Subcutaneous adipose tissue (tissue), 4 donors: ENCODE measurements around the gene TLL2. TPM values are rescaled to one million over a fixed set of nuclear protein-coding genes. Genes with fewer than 3 reads are reported as not detected.

ENCODE experiments used
- total RNA-seq, 4 donors: library from RNA; depleted of rRNA; stranded (reverse); fragments of >200 nt; gene quantifications; one replicate each; pipeline ENCODE4 v1.1.0, GENCODE V29; 2016
- TF ChIP-seq, protein P1 (sequence below): fragments of 450-650 bp; IDR thresholded peaks from one replicate; pipeline ENCODE4 v1.5.1; 2016; ENCODE audit warnings: low read depth, mild to moderate bottlenecking, control low read depth, antibody characterized with exemption, moderate library complexity

Gene TLL2
- total RNA-seq, 4 donors from 2014 or later: not detected

GRCh38 chr10:96397902-96398301 lies 115.8 kb downstream of the TLL2 start:
- TF ChIP-seq, protein P1, sequence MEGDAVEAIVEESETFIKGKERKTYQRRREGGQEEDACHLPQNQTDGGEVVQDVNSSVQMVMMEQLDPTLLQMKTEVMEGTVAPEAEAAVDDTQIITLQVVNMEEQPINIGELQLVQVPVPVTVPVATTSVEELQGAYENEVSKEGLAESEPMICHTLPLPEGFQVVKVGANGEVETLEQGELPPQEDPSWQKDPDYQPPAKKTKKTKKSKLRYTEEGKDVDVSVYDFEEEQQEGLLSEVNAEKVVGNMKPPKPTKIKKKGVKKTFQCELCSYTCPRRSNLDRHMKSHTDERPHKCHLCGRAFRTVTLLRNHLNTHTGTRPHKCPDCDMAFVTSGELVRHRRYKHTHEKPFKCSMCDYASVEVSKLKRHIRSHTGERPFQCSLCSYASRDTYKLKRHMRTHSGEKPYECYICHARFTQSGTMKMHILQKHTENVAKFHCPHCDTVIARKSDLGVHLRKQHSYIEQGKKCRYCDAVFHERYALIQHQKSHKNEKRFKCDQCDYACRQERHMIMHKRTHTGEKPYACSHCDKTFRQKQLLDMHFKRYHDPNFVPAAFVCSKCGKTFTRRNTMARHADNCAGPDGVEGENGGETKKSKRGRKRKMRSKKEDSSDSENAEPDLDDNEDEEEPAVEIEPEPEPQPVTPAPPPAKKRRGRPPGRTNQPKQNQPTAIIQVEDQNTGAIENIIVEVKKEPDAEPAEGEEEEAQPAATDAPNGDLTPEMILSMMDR: no peak

- TF ChIP-seq, protein P1: no peak
These were observed 117.5 kb downstream of the TLL2 start for GRCh38 chr10:96395931-96396877.

DNA sequence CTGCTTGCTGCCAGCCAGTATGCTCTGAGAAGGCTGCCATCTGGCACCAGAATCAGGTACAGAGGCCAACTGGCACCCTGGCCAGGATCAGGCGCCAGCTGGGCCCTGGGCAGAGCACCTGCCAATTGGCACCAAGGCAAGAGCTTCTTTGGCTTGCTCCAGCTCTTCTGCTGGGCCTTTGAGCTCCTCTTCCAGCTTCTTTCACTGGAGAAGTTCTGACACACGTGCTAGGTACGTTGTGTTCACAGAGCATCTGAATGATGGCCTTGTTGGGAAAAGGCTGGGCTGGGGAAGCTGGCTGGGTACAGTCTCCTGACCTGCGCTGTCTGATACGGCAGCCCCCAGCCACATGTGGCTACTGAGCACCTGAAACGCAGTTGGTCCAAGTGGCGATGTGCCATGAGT lies 123.3 kb downstream of the TLL2 start:
- TF ChIP-seq, protein P1: no peak

DNA sequence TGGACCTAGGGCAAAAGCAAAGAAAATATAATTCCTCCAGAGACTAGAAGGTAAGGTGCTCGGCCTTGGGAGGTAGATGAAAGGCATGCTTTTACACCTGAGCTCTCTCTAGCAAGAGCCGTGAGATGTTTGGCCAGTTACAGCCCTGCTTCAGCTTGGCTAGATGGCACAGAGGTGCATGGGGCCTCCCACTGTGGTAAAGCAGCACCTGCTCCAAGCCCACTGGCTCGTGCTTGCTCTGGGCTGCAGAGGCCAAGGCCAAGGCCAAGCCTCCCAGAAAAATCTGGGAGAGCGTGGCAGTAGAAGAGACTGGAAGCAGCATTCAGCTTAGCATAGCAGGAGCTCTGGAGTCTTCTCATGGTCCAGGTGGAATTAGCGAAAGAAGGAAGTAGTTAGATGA lies 123.9 kb downstream of the TLL2 start:
- TF ChIP-seq, protein P1: no peak

DNA sequence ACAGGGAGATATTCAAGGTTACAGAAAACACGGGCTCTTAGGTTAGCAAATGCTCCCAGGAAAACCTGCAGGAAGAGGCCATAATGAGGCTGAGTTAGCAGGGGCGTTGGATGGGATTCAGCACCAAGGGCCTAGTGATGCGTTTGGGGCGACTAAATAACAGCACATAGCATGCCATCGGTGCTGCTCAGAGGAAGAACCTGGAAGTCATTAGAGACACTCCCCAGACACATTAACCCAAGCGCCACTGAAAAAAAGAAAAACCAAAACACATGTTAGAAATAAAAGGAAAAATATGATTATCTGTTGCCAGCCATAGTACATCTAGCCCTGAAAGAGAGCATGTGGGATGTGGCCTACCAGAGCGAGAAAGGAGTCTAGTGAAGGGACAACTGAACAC lies 126.1 kb downstream of the TLL2 start:
- TF ChIP-seq, protein P1: no peak

DNA sequence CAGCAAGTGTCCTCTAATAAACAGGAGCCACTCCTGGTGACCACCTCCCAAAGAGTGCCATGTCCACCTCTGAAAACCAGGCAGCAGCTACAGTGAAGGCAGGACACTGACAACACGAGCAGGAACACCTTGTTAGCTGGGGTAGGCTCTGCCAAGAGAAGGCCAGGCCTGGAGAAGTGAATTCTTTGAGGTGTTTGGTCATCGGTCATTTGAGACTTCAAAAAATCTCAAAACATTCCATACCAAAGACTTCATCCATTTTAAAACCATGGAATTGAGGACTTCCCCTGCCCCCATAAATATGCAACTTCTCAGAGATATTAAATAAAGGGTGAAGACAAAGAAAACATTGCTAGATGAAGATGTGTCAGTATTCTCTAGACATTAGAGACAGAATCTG lies 126.6 kb downstream of the TLL2 start:
- TF ChIP-seq, protein P1: no peak

- TF ChIP-seq, protein P1: no peak
These were observed 129.2 kb downstream of the TLL2 start for GRCh38 chr10:96384506-96384905.
